Right renal pelvis (tissue), 4 donors: Measurements from ENCODE around the gene RAD17. TPM values are rescaled to one million over a fixed set of nuclear protein-coding genes. Genes with fewer than 3 reads are reported as not detected.
A peak's percentile ranks its signal among the peaks of the same experiment; 100 is the strongest.
"Not testable (repeated sequence)": the region's sequence is repeated elsewhere in the genome, so short reads cannot be mapped to it uniquely, and the experiment has no call there.

Experiments used
- DNase-seq, 4 donors: peaks; one replicate each; pipeline ENCODE4 v3.0.0-alpha.2; 2013; ENCODE audit warnings: low read depth in 4 of 4, low spot score in 3 of 4, missing footprints in 1 of 4
- polyA plus RNA-seq, 4 donors: library from polyadenylated mRNA; unstranded; fragments of 120-200 nt; gene quantifications; one replicate each; pipeline ENCODE4 v1.2.1, GENCODE V29; 2013; ENCODE audit not compliant: insufficient read length in 4 of 4

RAD17 gene
- polyA plus RNA-seq, 4 donors, result 37.1 to 44.4 (median 42.7) TPM

DNA sequence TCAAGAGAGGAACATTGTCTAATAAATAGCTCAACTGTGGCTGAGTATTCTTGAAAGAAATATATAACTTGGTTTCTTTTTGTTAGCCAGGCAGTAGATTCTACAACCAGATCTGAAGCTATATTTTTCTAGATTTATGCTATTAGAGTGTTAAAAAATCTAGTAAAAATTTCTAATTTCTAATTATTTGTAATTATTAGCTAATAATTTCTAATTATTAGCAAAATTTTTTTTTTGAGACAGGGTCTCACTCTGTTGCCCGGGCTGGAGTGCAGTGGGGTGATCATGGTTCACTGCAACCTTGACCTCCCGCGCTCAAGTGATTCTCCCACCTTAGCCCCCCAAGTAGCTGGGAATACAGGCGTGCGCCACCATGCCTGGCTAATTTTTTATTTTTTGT lies 2.8 kb downstream of the RAD17 start:
- no peak for DNase-seq

DNA sequence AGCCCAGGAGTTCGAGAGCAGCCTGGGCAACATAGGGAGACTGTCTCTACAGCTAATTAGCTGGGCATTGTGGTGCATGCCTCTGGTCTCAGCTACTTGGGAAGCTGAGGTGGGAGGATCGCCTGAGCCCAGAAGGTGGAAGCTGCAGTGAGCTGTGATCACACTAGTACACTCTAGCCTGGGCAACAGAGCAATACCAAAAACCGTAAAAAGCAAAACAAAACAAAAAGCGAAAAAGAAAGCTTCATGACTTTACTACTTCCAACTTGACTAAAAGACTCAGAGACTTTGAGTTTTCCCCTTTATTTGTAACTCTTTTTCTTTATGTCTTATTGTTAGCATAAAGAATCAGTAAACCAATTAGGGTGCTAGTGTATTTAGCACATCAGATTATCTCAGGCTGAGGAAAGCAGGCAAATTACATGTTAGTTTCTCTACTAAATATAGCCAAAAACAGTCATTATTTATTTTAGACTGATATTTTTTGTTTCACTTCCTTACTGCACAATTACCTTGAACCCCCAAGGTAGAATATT lies 5.4 kb downstream of the RAD17 start:
- no peak for DNase-seq

DNA sequence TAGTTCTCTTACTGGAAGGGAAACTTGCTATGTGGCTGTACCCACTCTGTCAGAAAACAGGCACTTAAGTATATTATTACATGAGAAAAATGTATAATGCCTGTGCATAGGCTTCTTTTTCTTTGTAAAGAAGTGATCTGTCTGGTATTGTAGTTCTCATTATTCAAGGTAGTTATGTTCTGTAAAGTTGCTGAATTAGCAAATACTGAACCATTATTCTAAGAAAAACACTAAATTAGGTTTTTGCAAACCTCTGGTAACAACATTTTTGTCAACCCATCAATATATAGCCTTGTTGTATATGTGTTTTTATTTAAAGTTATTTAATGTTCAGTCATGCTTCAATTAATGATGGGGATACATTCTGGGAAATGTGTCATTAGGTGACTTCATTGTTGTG lies 8.8 kb downstream of the RAD17 start:
- DNase-seq, result no peak

DNA sequence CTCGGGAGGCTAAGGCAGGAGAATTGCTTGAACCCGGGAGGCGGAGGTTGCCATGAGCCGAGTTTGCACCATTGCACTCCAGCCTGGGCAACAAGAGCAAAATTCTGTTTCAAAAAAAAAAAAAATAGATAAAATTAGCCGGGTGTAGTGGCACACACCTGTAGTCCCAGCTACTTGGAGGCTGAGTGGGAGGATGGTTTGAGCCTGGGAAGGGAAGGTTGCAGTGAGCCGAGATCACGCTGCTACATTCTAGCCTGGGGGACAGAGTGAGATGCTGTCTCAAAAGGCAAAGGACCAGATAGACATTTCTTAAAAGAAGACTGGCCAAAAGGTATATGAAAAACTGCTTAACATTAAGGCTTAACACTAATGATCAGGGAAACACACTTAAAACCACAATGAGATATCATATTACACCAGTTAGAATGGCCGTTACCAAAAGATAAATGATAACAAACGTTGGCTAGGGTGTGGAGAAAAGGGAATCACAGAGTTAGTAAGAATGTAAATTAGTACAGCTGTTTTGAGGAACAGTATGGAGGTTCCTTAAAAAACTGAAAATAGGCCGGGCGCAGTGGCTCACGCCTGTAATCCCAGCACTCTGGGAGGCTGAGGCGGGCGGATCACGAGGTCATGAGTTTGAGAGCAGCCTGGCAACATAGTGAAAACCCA lies 35.2 kb downstream of the RAD17 start:
- no peak for DNase-seq

DNA sequence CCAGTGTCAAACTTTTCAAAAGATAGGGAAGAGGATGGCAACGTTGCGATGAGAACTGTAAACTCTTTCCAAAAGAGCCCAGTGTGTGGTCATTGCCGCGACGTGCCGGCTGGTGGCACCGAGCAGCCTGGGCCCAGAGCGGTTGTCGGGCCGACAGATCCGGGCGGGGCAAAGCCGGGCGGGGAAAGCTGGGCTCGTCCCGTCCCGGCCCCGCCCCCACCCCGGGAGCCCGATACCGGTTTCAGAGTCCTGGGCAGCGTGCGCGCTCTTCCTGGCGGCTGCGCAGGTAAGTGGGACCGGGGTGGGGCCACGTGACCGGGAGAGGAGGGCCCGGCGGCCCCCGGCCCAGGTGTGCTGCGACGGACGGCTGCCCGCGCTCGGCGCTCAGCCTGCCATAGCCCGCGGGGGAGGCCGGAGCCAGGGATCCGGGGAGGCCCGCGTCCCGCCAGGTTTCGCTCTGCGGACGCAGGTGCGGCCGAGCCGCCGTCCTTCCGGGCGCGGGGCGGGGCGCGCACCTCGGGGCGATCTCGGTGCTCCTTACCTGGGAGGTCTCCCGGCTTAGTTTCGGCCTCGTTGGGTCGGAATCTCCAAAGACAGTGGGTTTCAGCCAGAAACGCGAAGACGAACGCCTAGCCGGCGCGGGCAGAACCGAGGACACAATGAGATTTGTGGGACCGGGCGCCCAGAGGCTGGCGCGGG lies 45.4 kb downstream of the RAD17 start, which contains the start of gene MARVELD2:
MARVELD2 (plus strand) TSS at position 232 of the 699 bp plus-strand sequence. CDS start 4,270 bp downstream, outside the sequence.
- DNase-seq, result peak; percentile 53 to 76 (median 65)

DNA sequence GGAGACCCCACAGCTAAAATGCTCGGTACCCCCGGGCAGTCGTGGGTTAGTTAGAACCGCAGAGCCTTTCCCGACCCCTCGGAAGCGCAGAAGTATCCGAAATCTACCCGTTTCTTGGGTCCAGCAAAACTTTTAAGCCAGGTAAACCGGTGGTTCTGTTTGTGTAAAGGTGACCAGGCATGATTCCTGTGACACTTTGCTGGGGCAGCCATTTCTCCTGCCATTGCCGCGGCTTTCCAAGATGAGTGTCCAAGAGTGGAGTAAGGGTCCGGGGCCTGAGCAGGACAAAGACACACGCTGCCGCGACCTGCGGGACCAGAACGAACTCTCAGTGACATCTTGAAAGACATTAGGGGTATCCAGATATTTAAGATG lies 46.0 kb downstream of the RAD17 start:
- peak in 2 of 4 donors; percentile 13 to 20 for DNase-seq

DNA sequence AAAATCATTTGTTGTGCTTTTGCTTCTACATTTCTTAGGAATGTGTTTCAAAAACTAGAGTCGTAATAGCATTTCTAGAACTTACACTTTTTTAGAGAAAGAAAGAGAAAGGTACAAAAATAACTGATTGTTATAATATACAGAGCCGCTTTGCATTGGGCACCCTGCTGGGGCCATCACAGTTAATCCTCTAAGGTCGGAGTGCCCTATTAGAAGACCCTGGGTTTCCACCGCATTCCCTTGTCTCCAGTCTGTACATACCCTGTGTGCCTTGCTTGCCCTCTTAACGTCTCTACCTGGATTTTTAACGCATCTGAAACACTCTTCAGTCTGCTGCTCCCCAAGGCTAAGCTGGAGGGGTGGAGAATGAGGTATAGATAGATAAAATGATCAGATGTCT lies 46.6 kb downstream of the RAD17 start:
- DNase-seq, result no peak

DNA sequence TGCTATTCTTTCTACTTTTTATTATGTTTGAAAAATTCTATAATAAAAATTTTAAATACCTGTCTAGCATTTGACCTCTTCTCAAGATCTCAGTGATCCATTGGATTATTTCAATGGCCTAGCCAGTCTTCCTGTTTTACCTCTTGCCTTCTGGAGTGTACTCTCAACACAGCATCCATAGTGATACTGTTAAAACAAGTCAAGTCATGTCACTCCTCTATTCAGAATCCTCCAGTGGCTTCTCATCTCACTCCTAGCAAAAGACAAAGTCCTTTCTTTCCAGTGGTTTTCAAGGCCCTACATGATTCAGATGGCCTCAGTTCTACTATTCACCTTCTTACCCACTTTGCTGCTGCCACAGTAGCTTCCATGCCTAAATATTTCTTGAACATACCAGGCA lies 47.1 kb downstream of the RAD17 start:
- DNase-seq, result no peak

DNA sequence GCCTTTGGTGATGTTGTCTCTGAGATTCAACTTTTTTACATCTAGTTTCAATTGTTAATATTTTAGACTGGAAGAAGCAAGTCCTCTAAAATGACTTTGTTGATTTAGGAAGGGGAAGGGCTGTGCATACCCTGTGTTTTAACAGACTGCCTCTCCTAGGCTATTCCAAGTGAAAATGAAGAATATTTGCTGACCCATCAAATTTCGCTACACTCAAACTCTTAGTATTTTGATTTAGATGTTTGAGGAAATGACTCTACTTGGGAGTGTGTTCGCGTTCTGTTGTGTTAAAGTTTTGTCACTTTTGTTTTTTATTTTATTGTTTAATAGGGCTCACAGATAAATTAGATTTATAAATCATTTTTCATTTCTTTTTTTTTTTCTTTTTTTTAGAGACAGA lies 48.9 kb downstream of the RAD17 start:
- no peak for DNase-seq

DNA sequence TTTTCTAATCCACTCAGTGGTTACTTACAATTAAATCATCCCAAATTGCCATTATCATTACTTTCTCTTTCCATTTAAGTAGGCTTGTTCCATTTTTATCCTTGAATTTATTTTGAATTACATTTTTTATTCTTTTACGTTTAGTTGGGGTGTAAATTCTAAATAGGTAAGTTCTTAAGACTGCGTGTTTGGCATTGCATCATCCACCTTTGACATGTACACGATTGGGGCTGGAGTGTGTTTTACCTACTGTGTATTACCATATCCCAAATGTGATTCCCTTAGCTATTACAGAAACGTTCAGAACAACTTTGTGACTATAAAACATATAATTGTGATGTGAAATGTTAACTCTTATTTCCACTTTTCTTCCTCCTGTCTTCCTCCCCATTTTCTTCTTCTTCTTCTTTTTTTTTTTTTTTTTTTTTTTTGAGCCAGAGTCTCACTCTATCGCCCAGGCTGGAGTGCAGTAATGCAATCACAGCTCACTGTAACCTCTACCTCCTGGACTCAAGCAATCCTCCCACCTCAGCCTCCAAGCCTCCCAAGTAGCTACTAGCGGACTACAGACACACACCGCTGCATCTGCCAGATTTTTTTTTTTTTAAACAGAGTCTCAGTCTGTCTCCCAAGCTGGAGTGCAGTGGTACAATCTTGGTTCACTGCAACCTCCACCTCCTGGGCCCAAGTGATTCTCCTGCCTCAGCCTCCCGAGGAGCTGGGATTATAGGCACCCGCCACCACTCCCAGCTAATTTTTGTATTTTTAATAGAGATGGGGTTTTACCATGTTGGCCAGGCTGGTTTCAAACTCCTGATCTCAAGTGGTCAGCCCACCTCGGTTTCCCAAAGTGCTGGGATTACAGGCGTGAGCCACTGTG lies 62.0 kb downstream of the RAD17 start:
- no peak for DNase-seq

DNA sequence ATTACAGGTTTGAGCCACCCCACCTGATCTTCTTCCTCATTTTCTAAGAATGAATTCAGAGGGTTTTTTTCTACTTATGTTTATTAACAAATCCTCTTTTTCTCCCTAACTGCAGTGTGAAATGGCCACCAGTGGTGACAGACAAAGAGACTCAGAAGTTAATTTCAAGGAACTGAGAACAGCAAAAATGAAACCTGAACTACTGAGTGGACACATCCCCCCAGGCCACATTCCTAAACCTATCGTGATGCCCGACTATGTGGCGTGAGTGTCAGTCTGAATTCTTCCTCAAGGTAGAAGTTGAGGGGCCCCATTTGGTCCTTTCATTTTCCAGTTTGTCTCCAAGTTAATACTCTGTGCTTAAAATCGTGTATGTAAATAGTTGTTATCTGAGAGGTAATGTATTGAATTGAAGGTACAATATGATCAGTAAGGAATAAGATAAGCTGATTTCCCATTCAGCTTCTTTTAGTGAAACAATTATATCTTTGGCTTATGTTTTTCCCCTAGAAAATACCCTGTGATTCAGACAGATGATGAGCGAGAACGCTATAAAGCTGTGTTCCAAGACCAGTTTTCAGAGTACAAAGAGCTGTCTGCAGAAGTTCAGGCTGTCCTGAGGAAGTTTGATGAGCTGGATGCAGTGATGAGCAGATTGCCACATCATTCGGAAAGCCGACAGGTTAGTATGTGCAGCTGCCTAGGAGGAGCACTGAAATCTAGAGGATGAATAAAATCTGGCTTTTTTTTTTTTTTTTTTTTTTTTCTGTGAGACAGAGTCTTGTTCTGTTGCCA lies 63.0 kb downstream of the RAD17 start:
- DNase-seq, result no peak

DNA sequence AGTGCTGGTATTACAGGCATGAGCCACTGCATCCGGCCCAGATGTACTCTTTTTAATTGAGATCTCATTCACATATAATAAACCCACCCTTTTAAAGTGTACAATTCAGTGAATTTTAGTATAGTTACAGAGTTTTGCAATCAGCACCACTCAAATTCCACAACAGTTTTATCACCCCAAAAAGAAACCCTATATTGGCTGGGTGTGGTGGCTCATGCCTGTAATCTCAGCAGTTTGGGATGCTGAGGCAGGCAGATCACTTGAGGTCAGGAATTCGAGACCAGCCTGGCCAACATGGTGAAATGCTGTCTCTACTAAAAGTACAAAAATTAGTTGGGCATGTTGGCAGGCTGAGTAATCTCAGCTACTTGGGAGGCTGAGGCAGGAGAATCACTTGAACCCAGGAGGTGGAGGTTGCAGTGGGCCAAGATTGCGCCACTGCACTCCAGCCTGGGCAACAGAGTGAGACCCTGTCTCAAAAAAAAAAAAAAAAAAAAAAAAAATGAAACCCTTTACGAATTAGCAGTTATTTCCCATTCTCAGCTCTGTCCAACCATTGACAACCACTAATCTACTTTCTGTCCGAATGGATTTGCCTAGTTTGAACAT lies 65.8 kb downstream of the RAD17 start:
- not testable (repeated sequence) for DNase-seq

DNA sequence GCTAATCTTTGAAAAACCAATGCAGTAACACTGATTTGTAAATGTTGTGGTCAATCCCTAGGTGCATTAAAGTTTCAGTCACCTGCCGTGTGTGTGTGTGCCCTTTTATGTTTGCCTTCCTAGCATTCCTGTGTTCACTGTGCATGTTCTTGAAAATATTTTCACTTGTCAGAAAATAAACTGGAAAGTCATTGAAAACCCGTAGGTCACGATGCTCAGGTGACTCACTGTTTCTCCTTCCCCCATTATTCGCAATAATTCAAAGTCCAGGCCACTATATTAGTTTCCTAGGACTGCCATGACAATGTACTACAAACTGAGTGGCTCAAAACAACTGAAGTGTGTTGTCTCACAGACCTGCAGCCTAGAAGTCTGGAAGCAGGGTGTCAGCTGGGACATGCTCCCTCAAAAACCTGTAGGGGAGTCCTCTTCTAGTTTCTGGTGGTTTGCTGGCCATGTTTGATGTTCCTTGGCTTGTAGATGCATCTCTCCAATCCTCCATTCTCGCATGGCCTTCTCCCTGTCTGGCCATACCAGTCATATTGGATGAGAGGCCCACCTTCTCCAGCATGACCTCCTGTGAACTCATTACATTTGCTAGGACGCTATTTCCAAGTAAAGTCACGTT lies 74.6 kb downstream of the RAD17 start:
- no peak for DNase-seq

DNA sequence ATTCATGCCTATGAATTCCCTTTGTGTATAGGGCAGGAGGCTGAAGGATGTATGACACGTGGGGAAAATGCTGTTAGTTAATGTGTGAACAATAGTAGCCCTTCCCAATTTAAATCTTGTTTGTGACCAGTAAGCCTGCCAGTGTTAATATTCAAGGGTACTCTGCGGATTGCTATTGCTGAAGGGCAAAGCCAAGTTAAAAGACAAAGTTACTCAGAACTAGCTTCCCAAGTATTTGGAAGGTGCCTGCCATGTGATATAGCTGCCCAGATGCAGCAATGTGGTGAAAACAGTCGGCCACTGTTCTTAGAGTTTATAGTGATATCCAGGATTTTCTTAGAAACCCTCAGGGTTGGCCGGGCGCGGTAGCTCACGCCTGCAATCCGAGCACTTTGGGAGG lies 79.9 kb downstream of the RAD17 start:
- DNase-seq, result no peak

DNA sequence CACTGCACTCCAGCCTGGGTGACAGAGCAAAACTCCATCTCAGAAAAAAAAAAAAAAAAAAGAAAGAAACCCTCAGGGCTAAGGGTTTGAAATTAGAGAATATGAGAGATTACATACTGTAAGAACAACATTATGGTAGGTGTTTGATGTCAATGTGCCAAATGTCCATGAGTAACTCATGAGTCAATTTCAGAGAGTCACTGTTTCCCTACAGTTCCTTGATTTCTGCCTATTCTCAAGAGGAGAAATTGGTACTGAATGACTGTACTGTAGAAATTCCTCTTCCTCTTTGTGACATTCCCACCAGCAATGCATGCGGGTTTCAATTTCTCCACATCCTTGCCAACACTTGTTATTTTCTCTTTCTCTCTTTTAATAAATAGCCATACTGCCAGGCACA lies 80.5 kb downstream of the RAD17 start:
- DNase-seq, result no peak

DNA sequence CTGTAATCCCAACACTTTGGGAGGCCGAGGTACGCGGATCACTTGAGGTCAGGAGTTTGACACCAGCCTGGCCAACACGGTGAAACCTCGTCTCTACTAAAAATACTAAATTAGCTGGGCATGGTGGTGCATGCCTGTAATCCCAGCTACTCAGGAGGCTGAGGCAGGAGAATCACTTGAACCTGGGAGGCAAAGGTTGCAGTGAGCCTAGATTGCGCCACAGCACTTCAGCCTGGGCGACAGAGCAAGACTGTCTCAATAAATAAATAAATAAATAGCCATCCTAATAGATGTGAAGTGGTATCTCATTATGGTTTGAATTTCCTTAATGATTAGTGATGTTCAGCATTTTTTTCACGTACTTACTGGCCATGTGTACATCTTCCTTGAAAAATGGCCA lies 80.9 kb downstream of the RAD17 start:
- DNase-seq, result not testable (repeated sequence)

DNA sequence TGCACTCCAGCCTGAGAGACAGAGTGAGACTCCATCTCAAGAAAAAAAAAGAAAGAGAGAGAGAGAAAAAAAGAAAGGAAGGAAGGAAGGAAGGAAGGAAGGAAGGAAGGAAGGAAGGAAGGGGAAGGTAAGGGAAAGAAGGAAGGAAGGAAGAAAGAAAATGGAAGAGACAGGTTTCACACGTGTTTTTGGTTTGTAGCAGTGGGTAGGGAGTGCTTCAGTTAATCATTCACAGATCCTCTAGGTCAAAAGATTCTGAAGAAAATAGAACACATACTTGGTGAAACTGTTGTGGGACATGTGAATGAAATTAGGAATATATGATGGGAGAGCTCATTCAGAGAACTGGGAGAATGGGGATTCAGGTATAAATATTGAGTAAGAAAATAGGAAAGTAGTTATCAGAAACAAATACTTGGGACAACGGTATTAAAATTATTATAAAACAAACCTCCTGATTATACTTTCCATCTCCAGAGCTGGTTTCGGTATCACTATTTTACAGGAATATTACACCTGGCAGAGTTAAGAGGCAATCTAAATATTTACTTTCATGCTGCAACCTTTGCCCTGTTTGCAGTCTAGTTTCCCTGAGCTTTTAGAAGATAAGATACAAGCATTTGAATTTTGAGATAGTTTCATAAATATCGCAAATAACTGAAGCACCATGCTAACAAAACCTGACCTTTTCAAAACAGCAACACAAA lies 82.5 kb downstream of the RAD17 start:
- no peak for DNase-seq

DNA sequence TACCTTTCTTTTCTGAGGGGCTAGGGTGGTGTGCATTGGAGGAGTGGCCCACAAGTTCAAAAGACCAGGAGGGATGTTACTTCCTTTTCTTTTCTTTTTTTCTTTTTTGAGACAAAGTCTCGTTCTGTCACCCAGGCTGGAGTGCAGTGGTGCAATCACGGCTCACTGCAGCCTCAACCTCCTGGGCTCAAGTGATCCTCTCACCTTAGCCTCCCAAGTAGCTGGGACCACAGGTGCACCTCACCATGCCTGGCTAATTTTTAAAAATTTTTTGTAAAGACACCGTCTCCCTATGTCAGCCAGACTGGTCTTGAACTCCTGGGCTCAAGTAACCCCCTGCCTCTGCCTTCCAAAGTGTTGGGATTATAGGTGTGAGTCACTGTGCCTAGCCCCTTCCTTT lies 83.9 kb downstream of the RAD17 start:
- DNase-seq, result not testable (repeated sequence)
